HCT116 (cell line): ENCODE results near the gene P4HB. TPM values are rescaled to one million over a fixed set of nuclear protein-coding genes. Genes with fewer than 3 reads are reported as not detected.

Experiments used
- ATAC-seq: fragments of 200-7000 bp; cut with Tn5 transposase; 2 replicates; pipeline ENCODE4 v1.9.1; 2020; ENCODE audit warnings: mild to moderate bottlenecking, moderate library complexity
- BruUV-seq: library from RNA; stranded (reverse); fragments of 400-500 nt; replicated peaks from 2 replicates; lab custom pipeline; 2021; lab: Mats Ljungman, UMichigan
- CTCF ChIA-PET: fragments of 300-600 bp; sonication (Branson Sonifier 250); formaldehyde crosslinking; loops from one replicate; lab custom pipeline; 2021; ENCODE audit warnings: antibody characterized with exemption; lab: Charles Lee
- POLR2A ChIA-PET: fragments of 300-600, 350-600 bp; sonication (Branson Sonifier 250); formaldehyde crosslinking; loops from one replicate; lab custom pipeline; 2021; ENCODE audit warnings: antibody characterized with exemption; lab: Charles Lee
- RAD21 ChIA-PET, 2 experiments: fragments of 300-600 bp; sonication (Branson Sonifier 250); formaldehyde crosslinking; loops; one replicate each; lab custom pipeline; 2023; ENCODE audit warnings: low total read pairs in 2 of 2; ENCODE audit not compliant: uncharacterized antibody in 2 of 2, unreplicated experiment in 2 of 2, low non-redundant PET in 1 of 2; lab: Charles Lee
- DNase-seq: peaks from one replicate; pipeline ENCODE4 v3.0.0-alpha.2; 2010; ENCODE audit warnings: low read depth, low spot score
- H2AFZ ChIP-seq: fragments of 200-600 bp; shearing (Covaris generic), sonication (generic); 2 replicates; pipeline ENCODE4 v1.6.1; 2017; ENCODE audit warnings: low read depth, mixed run types, mixed read lengths, antibody characterized with exemption, low read length; ENCODE audit not compliant: poor library complexity, severe bottlenecking
- H3K27ac ChIP-seq: 2 replicates; pipeline ENCODE4 v1.5.1; 2012; ENCODE audit warnings: low read depth, low read length
- H3K27me3 ChIP-seq: fragments of 200-600 bp; sonication (generic); 2 replicates; pipeline ENCODE4 v1.6.1; 2016; ENCODE audit warnings: mixed run types, low read length, mixed read lengths; ENCODE audit not compliant: insufficient read depth
- H3K36me3 ChIP-seq, 2 experiments: fragments of 200-500 bp in 1 of 2; fragments of 200-600 bp in 1 of 2; sonication (Bioruptor generic) in 1 of 2; sonication (generic) in 1 of 2; 2 replicates each; pipeline versions ENCODE4 v1.5.1 to v1.6.1; 2014 to 2016; ENCODE audit warnings: low read length in 2 of 2, inconsistent platforms in 1 of 2, mixed read lengths in 1 of 2, mixed run types in 1 of 2; ENCODE audit not compliant: insufficient read depth in 2 of 2, control insufficient read depth in 1 of 2
- H3K4me1 ChIP-seq, 2 experiments: fragments of 200-600 bp in 1 of 2; sonication (generic) in 1 of 2; 2 replicates each; pipeline versions ENCODE4 v1.5.1 to v1.6.1; 2012 to 2017; ENCODE audit warnings: low read length in 2 of 2, inconsistent platforms in 1 of 2, mild to moderate bottlenecking in 1 of 2, mixed read lengths in 1 of 2, mixed run types in 1 of 2, moderate library complexity in 1 of 2; ENCODE audit not compliant: insufficient read depth in 2 of 2, control insufficient read depth in 1 of 2
- H3K4me2 ChIP-seq: fragments of 200-600 bp; sonication (generic); 2 replicates; pipeline ENCODE4 v1.6.1; 2017; ENCODE audit warnings: mixed run types, low read length, mixed read lengths
- H3K4me3 ChIP-seq, 2 experiments: fragments of 200-600 bp in 1 of 2; sonication (generic) in 1 of 2; replicated peaks in 1 of 2; 2 replicates each; pipeline ENCODE4 v1.5.1; 2011 to 2016; ENCODE audit warnings: low read length in 2 of 2, control low read depth in 1 of 2, low read depth in 1 of 2, mild to moderate bottlenecking in 1 of 2, mixed read lengths in 1 of 2, mixed run types in 1 of 2
- H3K79me2 ChIP-seq: fragments of 200-600 bp; sonication (generic); 2 replicates; pipeline ENCODE4 v1.6.1; 2017; ENCODE audit warnings: mild to moderate bottlenecking, mixed run types, low read length, moderate library complexity, mixed read lengths; ENCODE audit not compliant: insufficient read depth
- H3K9ac ChIP-seq: fragments of 200-600 bp; sonication (generic); 2 replicates; pipeline ENCODE4 v1.6.1; 2016; ENCODE audit warnings: low read length, mixed read lengths
- H3K9me2 ChIP-seq: fragments of 200-600 bp; sonication (generic), shearing (Covaris generic); 2 replicates; pipeline ENCODE4 v1.6.1; 2017; ENCODE audit warnings: mixed run types, mild to moderate bottlenecking, moderate library complexity; ENCODE audit not compliant: insufficient read depth
- H3K9me3 ChIP-seq, 2 experiments: fragments of 200-500 bp in 1 of 2; fragments of 200-600 bp in 1 of 2; sonication (Bioruptor generic) in 1 of 2; sonication (generic) in 1 of 2; 2 replicates each; pipeline ENCODE4 v1.6.1; 2014 to 2017; ENCODE audit warnings: low read length in 2 of 2, mixed read lengths in 2 of 2, inconsistent platforms in 1 of 2, low read depth in 1 of 2, mild to moderate bottlenecking in 1 of 2, mixed run types in 1 of 2, moderate library complexity in 1 of 2; ENCODE audit not compliant: control insufficient read depth in 1 of 2, insufficient read depth in 1 of 2
- H4K20me1 ChIP-seq: fragments of 200-600 bp; sonication (generic), shearing (Covaris generic); 2 replicates; pipeline ENCODE4 v1.6.1; 2017; ENCODE audit warnings: mixed run types, mild to moderate bottlenecking, moderate library complexity; ENCODE audit not compliant: insufficient read depth
- ATF3 ChIP-seq: IDR thresholded peaks from 2 replicates; pipeline ENCODE4 v1.6.1; 2012
- CBX3 ChIP-seq: IDR thresholded peaks from 2 replicates; pipeline ENCODE4 v1.6.1; 2012; ENCODE audit warnings: low read depth
- CEBPB ChIP-seq: IDR thresholded peaks from 2 replicates; pipeline ENCODE4 v1.6.1; 2012; ENCODE audit warnings: low read depth
- EGR1 ChIP-seq: IDR thresholded peaks from 2 replicates; pipeline ENCODE4 v1.6.1; 2012; ENCODE audit warnings: low read depth
- EZH2 ChIP-seq: fragments of 200-600 bp; sonication (generic); IDR thresholded peaks from 2 replicates; pipeline ENCODE4 v1.6.1; 2017; ENCODE audit warnings: antibody characterized with exemption, mixed run types
- EZH2phosphoT487 ChIP-seq: fragments of 200-600 bp; IDR thresholded peaks from 2 replicates; pipeline ENCODE4 v1.6.1; 2018; ENCODE audit warnings: antibody characterized with exemption, borderline replicate concordance
- FOSL1 ChIP-seq: IDR thresholded peaks from 2 replicates; pipeline ENCODE4 v1.6.1; 2012; ENCODE audit warnings: low read depth
- JUND ChIP-seq: IDR thresholded peaks from 2 replicates; pipeline ENCODE4 v1.6.1; 2012
- MAX ChIP-seq: IDR thresholded peaks from 2 replicates; pipeline ENCODE4 v1.6.1; 2012
- POLR2A ChIP-seq: IDR thresholded peaks from 2 replicates; pipeline ENCODE4 v1.7.0; 2011; ENCODE audit warnings: borderline replicate concordance; ENCODE audit not compliant: insufficient read depth, insufficient read length; ENCODE audit errors: extremely low read depth
- POLR2AphosphoS5 ChIP-seq: IDR thresholded peaks from 2 replicates; pipeline ENCODE4 v1.6.1; 2011; ENCODE audit warnings: mild to moderate bottlenecking, low read depth, low read length, moderate library complexity
- REST ChIP-seq: IDR thresholded peaks from 2 replicates; pipeline ENCODE4 v1.6.1; 2012; ENCODE audit warnings: low read depth
- SIN3A ChIP-seq: IDR thresholded peaks from 2 replicates; pipeline ENCODE4 v1.6.1; 2012; ENCODE audit warnings: low read depth
- SP1 ChIP-seq: IDR thresholded peaks from 2 replicates; pipeline ENCODE4 v1.6.1; 2012; ENCODE audit warnings: low read depth
- SRF ChIP-seq: IDR thresholded peaks from 2 replicates; pipeline ENCODE4 v1.6.1; 2012; ENCODE audit warnings: low read depth
- TCF7L2 ChIP-seq: IDR thresholded peaks from 2 replicates; pipeline ENCODE4 v1.7.0; 2011; ENCODE audit warnings: borderline replicate concordance, inconsistent platforms; ENCODE audit not compliant: insufficient read depth, insufficient read length; ENCODE audit errors: extremely low read depth
- YY1 ChIP-seq: IDR thresholded peaks from 2 replicates; pipeline ENCODE4 v1.6.1; 2011; ENCODE audit warnings: low read length, low read depth, moderate library complexity, mild to moderate bottlenecking; ENCODE audit not compliant: insufficient replicate concordance; ENCODE audit errors: extremely low read depth
- ZBTB33 ChIP-seq: IDR thresholded peaks from 2 replicates; pipeline ENCODE4 v1.6.1; 2011; ENCODE audit warnings: mild to moderate bottlenecking, low read length, moderate library complexity; ENCODE audit not compliant: insufficient replicate concordance; ENCODE audit errors: extremely low read depth
- ZFX ChIP-seq: fragments of 450-650 bp; IDR thresholded peaks from 2 replicates; pipeline ENCODE4 v1.6.1; 2017
- intact Hi-C: fragments of 100-400 bp; cut with micrococcal nuclease; formaldehyde crosslinking; loops from 2 replicates; pipeline ENCODE4 v1.10.0; 2022
- total RNA-seq: library from RNA; stranded (reverse); gene quantifications from one replicate; pipeline ENCODE4 v1.2.1, GENCODE V29; 2021; ENCODE audit not compliant: unreplicated experiment
- TF ChIP-seq, protein P1 (sequence below), 3 experiments: fragments of 200-600 bp in 1 of 3; sonication (generic) in 1 of 3; IDR thresholded peaks in 2 of 3; conservative IDR thresholded peaks in 1 of 3; 2 replicates each; pipeline ENCODE4 v1.5.1; 2012 to 2017; ENCODE audit warnings: low read depth in 2 of 3, low read length in 2 of 3, antibody characterized with exemption in 1 of 3, borderline replicate concordance in 1 of 3, control low read depth in 1 of 3, mild to moderate bottlenecking in 1 of 3, mixed read lengths in 1 of 3, mixed run types in 1 of 3, moderate library complexity in 1 of 3; ENCODE audit not compliant: insufficient read depth in 1 of 3

Gene P4HB
- total RNA-seq, 1 experiment from 2014 or later, result 1,043 TPM

GRCh38 chr17:81837641-81838040, 22.7 kb downstream of the P4HB start:
- Histone ChIP-seq H3K9me3 (no peaks in the 10 kb centered on the region), H3K27ac (no peak overlapping the region), H3K4me1 (peaks cover 6 to 17% of the 10 kb centered on the region in 2 experiments; a peak in 3 of 4 replicates), H3K79me2 (peaks cover 15% of the 10 kb centered on the region), H3K36me3 (0 out of 4 replicates have a peak, but pooled peaks cover 0 to 7% of the 10 kb centered on the region in 2 experiments), H3K27me3 (no peaks in the 10 kb centered on the region), H2AFZ (no peak overlapping the region), H4K20me1 (no peaks in the 10 kb centered on the region), H3K4me3 (no peak overlapping the region), H3K9ac (0 out of 2 replicates have a peak overlapping the region, but pooled peaks have one; percentile 12), H3K9me2 (no peaks in the 10 kb centered on the region), H3K4me2 (no peak overlapping the region)
- intact Hi-C loops, result no loop called here
- ATAC-seq (no peak), DNase-seq (no peak)
- ChIA-PET CTCF (interaction anchor here (1.1 kb wide), 1 partner anchor 16 kb away, joined by 3 read pairs; no protein-coding TSS in a partner anchor), RAD21 (no interaction called here), POLR2A (interaction anchor here (0.8 kb wide), 1 partner anchor 12 kb away, joined by 3 read pairs; no protein-coding TSS in a partner anchor)
- BruUV-seq, result no TSS peak
- TF ChIP-seq REST (no peak), ZFX (no peak), TCF7L2 (no peak), POLR2A (no peak), EZH2 (no peak), CEBPB (no peak), POLR2AphosphoS5 (no peak), SIN3A (no peak), ATF3 (no peak), CBX3 (no peak), JUND (no peak), SRF (no peak), EZH2phosphoT487 (no peak), SP1 (no peak), EGR1 (no peak), MAX (no peak), YY1 (no peak), ZBTB33 (no peak), FOSL1 (no peak)
- TF ChIP-seq, protein P1, sequence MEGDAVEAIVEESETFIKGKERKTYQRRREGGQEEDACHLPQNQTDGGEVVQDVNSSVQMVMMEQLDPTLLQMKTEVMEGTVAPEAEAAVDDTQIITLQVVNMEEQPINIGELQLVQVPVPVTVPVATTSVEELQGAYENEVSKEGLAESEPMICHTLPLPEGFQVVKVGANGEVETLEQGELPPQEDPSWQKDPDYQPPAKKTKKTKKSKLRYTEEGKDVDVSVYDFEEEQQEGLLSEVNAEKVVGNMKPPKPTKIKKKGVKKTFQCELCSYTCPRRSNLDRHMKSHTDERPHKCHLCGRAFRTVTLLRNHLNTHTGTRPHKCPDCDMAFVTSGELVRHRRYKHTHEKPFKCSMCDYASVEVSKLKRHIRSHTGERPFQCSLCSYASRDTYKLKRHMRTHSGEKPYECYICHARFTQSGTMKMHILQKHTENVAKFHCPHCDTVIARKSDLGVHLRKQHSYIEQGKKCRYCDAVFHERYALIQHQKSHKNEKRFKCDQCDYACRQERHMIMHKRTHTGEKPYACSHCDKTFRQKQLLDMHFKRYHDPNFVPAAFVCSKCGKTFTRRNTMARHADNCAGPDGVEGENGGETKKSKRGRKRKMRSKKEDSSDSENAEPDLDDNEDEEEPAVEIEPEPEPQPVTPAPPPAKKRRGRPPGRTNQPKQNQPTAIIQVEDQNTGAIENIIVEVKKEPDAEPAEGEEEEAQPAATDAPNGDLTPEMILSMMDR (IDR thresholded peaks at IDR 0.05 in 2 of 3, conservative IDR thresholded peaks at IDR 0.05 in 1 of 3; ENCODE audit: borderline replicate concordance in 1 of 3, insufficient read depth in 1 of 3, low read depth in 2 of 3, low read length in 2 of 3), result no peak
